Left kidney (tissue), 2 donors: ENCODE results near the gene TMEM176B. TPM values are rescaled to one million over a fixed set of nuclear protein-coding genes. Genes with fewer than 3 reads are reported as not detected.
A peak's percentile ranks its signal among the peaks of the same experiment; 100 is the strongest.
"Not testable (repeated sequence)": the region's sequence is repeated elsewhere in the genome, so short reads cannot be mapped to it uniquely, and the experiment has no call there.

Experiments used
- DNase-seq: peaks from one replicate; pipeline ENCODE4 v3.0.0-alpha.2; 2013
- polyA plus RNA-seq: library from polyadenylated mRNA; unstranded; fragments of 120-200 nt; gene quantifications from one replicate; pipeline ENCODE4 v1.2.1, GENCODE V29; 2013; ENCODE audit not compliant: insufficient read length

TMEM176B gene
- polyA plus RNA-seq, 1 donor = 78.4 TPM

DNA sequence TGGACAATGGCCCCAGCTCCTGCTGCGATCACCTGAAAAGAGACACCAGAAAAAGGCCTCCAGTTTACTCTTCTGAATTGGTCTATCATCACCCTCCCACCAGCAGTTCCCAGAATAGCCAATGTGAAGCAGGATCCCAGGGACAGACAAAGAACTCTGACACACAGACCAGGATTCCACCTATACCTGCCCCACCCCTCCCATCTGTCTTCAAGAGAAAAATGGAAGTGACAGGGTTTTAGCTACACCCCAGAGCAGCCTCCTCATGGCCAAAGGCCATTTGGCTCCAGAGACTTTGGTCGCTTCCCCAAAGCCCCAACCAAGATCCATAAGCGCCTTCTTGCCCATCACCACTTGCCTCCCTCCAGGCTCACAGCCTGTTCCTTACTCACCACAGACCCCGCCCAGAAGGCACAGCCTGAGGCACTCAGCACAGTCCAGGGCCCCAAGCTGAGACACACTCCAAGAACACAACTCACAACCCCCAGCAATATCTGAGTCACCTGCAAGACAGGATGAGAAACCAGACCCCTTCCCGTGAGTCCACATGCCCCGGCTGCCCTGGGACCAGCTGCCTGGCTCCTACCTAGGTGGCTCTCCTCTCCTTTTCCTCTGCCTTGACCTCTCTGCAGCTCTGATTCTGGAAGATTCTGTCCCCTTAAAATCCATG lies 6.5 kb downstream of the TMEM176B start:
- no peak for DNase-seq

DNA sequence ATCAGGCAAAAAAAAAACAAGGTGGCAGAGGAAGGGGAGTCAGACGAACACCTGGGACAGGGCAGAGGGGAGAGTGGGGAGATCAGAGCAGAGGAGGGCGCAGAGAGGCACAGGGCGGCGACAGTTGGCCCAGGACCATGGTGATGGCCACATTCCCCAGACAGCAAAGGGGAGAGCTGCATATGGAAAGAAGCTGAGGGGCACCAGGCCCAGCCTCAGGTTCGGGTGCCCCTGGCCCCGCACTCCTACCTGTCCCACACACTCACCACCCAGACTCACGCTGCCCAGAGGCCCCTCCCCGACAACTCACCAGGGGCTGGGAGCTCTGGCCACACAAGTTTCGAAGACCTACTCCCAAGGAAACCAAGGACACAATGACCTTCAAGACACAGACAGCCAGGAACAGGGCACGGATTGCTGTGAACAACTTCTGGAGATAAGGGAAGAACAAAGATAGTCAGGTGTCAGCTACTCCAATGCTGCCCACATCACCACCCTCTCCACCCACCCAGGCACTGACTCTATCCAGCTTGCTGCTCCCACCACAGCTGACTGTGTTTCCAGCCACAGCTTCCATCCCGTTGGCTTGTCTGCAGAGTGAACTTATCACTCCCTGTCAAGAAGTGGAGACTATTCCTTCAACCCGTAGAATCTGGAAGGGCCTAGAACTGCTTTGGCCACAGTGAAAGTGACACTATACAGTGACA lies 8.3 kb downstream of the TMEM176B start:
- DNase-seq = no peak

DNA sequence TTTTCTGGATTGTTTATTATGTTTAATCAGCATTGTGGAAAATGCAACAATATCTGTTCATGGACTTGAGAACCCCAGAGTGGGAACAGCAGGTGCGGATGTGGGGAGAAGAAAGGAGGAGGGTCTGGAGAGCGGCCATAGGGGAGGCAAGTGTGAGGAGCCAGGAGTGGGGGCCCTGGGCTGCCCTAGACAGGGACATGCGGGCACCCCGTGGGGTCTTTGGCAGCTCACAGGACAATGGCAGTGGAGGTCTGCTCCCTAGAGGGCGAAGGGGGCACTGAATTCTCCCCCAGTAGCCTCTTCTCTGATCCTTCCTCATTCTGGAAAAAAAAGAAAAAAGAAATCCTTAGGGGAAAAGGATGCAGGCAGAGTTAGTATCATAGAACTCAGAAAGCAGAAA lies 8.9 kb downstream of the TMEM176B start:
- no peak for DNase-seq

DNA sequence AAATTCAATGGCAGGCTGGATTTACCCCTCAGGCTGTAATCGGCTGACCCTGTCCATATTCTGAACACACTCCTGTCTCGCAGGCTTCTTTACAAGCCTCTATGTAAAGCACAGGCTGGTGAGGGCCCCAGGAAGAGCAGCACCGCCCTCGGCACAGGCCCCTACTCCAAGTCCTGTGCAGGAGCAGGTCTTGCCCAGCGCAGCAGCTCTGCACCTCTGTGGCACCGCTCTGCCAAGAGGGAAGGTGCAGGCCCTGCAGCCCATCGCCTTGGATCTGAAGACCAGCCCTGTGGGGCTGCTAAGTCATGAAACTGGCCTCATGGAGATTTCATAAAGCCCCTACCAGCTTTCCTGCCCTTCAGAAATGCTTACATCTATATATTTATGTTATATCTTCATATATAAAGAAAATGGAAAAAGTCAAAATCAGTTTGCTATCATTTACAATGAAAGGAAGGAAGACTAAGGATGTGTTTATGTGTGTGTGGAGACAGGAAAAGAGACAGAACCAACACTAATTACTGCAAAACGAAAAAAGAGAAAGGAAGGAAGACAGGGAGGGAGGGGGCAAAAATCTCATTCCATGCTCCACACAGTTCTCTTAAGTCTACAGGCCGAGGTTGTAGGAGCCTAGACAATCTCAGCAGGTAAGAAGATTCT lies 9.6 kb downstream of the TMEM176B start:
- DNase-seq = no peak

DNA sequence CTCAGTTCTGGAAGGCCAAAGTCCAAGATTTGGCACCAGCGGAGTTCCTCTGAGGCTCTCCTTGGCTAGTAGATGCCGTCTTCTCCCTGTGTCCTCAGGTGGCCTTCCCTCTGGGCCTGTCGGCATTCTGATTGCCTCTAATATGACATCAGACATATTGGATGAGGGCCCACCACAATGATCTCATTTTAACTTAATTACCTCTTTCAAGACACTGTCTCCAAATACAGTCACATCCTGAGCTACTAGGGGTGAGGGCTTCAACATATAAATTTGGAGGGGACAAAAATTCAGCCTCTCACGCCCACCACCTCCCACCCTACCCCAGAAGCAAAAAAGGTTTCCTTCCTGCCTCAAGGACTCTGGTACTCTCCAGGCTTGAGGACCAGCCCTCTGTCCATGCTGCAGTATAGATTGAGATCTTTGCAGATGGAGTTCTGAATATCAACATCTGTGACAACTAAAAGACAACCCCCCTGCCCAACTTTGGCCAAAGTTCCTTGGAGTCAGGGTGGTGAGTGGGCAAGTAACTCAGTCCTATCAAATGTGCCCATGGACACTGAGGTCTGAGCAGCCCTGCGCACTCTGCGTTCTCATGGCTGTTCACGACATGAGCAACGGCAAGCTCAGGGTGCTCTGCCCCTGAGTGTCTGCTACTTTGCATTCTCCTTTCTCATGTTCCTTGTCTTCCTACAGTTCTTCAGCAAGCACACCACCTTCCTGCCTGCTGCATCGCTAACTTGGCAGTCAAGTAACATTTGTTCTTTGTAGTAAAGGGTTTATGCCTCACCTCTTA lies 11.5 kb downstream of the TMEM176B start:
- DNase-seq = no peak

DNA sequence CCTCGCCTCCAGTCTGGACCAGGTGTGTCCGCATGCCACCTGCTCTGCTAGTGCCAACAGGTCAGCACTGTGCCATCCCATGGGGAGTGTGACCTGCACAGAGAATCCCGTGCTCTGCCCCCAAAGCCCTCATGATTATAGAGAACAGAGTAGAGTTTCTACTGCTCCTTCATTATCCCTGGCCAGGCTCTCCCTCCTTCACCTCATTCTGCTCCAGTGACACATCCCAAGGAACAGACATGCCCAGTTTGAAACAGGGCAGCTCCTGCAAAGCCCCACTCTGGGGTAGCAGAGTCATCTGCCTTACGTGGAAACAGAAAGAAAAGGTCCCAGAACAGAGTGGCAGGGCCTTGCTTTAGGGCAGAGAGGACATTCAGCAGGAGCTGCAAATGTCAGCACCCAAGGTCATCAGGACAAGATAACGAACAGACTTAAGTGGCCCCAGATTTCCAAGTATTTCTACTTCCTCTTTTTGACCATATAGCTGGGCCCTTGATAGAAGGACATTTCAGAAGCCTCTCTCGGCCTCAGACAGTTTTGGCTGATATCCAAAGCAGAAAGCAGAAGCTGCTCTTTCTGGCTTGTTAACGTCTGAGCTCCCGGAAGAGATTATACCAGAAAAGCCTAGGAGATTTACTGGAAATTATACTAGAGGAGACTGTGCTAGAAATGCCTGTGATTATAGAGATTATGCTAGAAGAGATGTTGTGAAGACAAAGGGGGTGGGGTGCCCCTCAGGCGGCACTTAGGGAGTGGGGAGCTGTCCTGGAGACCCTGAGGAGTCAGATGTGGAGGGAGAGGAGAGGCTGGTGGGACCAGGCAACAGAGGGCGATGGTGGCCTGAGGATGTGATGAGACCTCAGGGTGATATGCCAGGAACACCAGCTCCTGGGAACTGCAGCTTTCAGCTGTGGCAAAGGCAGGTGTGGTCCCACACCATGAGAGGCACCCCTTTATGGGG lies 12.6 kb downstream of the TMEM176B start:
- DNase-seq = no peak

DNA sequence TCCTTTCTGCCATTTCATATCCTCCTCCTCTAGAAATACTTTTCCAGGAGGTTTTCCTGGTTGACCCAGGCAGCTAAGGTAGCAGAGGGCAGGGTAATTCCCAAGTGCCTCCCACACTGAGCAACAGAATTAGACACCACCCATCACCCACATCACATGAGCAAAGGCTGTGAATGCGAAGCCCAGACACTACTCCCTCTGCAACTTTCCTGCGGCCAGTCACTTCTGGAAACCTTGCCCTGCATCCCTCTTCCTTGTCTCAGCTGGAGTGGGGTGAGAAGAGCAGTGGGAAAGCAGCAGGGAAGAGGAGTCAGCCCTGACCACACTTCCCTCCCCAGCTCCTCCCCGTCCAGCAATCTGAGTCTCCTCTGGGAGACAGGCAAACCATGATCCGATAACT lies 15.2 kb downstream of the TMEM176B start:
- DNase-seq = no peak

DNA sequence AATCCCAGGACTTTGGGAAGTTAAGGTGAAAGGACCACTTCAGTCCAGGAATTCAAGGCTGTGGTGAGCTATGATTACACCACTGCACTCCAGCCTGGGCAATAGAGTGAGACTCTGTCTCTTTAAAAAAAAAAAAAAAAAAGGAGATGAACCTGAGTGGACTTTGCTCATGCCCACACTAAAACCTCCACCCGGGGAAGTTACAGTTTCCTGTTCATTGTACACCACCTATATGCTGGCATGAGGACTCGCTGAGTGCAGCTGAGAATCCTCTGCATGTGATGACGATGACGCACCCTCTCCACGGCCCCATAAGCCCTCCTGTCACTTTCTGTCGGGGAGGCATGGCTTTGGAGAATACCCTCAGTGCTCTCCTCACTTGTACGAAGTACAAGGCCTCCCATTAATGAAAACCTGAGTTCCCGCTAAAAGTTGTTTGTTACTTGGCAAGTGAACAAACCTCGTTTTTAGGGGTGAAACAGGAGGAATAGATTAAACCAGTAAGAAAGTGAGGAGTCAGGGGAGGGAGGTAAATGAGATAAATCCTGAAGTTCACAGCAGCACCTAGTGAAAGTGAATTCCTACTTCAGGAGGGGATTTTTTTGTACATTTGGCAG lies 15.9 kb downstream of the TMEM176B start:
- no peak for DNase-seq

DNA sequence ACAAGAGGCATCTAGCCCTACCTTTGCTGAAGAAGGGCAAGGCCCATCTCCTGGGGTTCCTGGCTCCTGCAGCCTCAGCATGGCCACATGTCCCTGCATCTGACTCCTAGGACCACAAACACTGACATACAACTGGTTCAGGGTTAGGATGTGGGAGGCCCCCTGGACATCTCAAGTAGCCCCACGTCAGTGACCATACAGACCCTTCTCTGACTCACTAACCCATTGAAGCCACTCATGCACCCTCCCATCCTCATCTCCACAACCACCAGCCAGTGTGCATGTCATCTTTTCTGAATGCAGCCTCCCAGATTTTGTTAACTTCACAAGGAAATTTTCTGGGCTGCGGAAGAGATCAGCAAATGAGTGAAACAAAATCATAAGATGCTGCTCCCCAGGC lies 18.2 kb downstream of the TMEM176B start:
- no peak for DNase-seq

DNA sequence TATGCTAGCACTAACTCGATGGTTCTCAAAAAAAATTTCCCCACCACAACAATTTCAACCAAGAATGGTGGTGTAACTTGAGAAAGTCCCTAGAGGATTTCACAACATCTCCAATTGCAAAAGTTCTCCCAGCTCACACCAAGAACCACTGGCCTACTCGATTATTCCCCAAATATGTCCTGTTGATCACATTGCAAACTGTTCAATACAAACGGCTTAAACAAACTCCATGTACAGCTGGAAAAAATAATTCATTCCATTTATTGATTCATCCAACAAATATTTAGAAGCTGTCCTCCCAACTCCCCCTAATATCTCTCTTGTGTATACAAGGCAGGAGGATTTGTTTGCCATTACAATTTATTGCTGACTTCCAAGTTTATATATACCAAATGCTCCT lies 19.1 kb downstream of the TMEM176B start:
- no peak for DNase-seq

DNA sequence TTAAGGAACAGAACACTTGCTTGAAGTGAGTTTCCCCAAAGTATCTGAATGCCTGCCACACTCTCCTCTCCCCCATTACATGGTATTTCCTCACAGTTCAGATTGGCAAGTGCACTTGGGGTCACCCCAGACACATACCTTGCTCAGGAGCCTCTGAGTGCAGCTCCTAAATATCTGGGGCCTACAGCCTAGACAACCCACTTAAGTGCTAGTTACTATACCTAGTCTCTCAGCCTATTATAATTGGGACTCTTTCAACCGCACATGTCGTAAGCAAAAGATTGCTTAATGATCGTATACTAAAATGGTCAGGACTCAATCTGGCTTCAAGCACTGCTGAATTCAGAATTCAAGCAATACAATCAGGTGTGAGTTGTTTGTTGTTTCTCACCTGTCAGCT lies 19.9 kb downstream of the TMEM176B start:
- no peak for DNase-seq

DNA sequence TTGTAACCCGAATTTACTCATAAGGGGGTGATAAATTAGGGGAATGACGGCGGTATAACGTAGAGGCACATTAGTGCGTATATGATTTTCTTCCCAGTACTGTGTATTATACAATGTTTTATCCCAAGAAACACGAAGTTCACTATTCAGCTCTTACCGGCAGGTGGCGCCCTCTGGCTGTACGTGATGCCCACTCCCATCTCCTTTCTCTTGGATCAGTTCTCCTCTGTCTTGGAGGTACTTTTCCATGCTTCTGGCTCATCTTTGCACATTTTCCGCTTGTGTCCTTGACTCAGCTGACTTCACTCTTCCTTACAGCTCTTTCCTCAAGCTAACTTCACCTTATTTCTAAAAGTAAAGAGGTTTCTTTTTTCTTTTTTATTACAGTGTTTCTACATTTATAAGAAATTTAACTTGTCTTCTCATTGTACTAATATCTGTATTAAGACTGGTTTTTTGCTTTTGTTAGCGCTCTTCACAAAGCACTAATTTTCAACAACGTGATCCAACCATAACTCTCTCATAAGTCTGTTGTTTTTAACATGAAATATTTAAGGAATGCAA lies 21.3 kb downstream of the TMEM176B start:
- peak; percentile 76 for DNase-seq

DNA sequence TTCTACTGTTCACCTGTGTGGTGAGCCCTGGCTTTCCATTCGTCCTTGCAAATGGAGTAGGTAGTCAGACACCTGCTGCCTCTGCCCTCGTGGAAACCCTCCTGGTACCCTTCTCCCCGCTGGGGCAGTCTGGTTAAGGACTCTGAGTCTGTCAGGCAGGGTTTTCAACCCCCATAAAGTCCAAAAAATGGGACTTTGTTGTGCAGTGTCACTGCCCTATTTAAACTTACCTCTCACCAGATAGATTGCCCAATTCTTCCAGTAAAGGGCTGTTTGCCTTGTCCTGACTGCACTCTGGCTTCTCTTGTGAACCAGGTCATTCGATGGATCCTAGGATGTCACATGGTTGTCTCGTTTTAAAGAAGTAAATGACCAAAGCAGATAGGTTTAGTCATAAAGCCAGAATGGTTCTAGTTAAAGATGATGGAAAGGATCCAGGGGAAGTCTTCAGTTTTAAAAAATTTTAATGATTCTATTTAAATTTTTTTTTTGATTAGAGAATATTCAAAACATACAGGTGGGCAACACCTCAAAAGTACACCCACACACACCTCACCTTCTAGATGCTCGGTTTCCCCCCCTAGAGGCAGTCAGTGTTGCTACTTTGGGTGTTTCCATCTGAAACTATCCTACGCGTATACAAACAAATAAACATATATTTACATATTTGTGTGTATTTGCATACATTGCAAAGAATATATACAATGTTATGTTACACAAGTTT lies 22.0 kb downstream of the TMEM176B start:
- DNase-seq = no peak

DNA sequence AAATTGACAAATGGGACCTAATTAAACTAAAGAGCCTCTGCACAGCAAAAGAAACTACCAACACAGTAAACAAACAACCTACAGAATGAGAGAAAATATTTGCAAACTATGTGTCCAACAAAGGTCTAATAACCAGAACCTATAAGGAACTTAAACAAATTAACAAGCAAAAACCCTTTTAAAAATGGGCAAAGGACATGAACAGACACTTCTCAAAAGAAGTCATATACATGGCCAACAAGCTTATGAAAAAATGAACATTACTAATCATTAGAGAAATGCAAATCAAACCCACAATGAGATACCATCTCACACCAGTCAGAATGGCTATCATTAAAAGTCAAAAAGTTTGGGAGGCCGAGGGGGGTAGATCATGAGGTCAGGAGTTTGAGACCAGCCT lies 26.0 kb downstream of the TMEM176B start:
- DNase-seq = not testable (repeated sequence)

DNA sequence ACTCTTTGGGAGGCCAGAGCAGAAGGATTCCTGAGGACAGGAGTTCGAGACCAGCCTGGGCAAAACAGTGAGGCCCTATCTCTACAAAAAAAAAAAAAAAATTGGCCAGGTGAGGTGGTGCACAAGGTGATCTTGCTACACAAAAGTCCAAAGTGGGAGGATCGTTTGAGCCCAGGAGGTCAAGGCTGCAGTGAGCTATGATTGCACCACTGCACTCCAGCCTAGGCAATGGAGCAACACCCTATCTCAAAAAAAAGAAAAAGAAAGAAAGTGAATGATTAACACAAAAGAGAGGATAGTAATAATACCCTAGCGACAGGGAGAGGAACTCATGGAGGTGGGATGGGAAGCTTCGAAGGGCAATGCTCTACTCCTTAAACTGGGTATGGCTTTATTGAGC lies 30.4 kb downstream of the TMEM176B start:
- DNase-seq = no peak

DNA sequence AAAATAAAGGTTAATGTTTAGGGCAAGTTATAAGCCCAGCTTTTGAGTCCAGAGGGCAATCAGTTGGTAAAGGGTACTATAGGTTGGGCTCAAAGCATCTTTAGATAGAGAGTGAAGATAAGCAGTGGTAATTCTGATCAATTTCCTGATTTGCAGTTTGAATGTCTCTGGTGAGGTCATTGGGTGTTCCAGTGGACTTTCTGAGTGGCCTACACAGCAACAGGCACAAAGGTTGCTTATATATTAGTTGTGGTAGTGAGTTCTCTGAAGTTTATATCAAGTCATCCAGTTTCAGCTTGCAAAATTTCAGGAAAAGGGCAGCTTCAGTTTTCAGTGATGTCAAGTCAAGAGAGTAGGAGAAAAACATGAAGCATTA lies 33.8 kb downstream of the TMEM176B start:
- DNase-seq = no peak

DNA sequence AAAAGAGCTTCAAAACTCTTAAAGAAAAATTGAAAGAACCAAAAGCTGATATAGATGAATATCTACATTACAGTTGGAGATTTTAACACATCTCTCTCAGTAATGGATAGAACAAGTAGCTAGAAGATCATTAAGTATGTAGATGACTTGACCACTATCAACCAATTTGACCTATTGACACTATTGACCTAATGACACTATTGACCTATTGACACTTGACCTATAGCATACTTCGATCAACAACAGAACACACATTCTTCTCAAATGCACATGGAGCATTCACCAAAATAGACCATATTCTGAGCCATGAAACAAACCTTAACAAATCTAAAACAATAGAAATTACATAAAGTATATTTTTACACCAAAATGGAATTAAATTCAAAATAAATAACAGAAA lies 40.7 kb downstream of the TMEM176B start:
- DNase-seq = no peak

DNA sequence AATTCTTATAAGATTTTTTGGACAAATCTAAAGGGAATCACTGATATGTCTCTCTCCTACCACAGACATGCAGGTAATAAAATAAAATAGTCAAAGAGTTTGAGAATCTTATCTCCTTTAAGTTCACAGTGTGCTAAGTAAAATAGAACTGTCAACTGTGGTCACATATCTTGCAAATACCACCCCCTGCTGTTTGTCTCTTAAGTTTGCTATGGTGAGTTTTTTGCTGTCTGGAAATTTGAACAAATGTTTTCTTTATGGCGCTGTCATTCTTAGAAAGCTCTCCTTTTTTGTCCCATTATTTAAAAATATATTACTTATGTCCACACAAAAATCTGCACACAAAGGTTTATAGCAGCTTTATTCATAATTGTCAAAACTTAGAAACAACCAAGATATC lies 43.3 kb downstream of the TMEM176B start:
- DNase-seq = no peak

DNA sequence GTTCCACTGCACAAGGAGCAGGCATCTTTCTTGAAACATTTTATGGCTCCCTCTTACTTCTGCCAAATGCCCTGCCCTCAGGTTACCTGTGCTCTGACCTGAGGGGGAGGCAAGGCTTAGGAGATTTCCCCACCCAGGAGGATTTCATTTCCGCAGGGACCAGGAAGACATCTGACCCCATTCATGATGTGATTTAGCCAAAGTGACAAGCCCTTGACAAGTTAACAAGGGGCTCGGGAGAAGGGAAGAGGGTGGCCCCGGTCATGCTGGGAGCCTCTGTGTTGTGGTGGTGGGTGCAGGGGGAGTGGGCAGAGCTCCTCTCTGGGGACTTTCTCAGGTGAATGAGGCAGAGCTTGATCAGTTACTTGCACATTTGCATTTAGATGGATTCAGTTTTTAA lies 44.0 kb downstream of the TMEM176B start:
- DNase-seq = no peak

DNA sequence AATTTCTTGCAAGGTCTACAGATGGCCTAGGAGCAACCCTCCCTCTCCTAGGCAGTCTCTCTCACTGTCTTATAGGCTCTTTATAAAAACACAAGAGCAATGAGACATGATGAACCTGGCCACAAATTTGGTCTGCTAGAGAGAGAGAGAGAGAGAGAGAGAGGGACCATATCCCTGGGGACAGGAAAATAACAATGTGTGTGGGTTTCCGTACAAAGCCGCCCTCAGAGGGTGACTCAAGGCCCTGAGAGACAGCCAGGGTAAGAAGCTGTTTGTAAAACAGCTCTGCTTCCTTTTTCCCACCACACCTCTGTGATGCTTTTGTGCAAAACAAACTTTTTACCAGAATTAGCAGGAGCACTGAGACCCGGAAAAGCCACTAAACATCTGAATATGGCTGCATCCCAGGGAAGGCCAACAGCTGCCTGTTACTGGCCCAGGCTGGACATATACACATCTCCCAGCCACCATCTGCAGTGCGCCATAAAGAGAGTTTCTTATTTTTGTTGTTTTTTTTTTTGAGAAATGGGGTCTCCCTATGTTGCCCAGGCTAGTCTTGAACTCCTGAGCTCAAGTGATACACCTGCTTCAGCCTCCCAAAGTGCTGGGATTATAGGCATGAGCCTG lies 44.6 kb downstream of the TMEM176B start:
- no peak for DNase-seq
